Colonic mucosa (tissue), 4 donors: ENCODE results near the gene BRPF3. TPM values are rescaled to one million over a fixed set of nuclear protein-coding genes. Genes with fewer than 3 reads are reported as not detected.

Experiments
- DNase-seq: peaks from one replicate; pipeline ENCODE4 v3.0.0-alpha.2; 2020
- H3K27ac ChIP-seq: fragments of 200-600 bp; one replicate; pipeline ENCODE4 v1.8.0; 2021
- H3K27me3 ChIP-seq: fragments of 200-600 bp; one replicate; pipeline ENCODE4 v1.8.0; 2021
- H3K36me3 ChIP-seq: fragments of 200-600 bp; one replicate; pipeline ENCODE4 v1.8.0; 2021
- H3K4me1 ChIP-seq: fragments of 200-600 bp; one replicate; pipeline ENCODE4 v1.8.0; 2021; ENCODE audit warnings: mild to moderate bottlenecking
- H3K4me3 ChIP-seq: fragments of 200-600 bp; one replicate; pipeline ENCODE4 v1.8.0; 2021
- H3K9ac ChIP-seq, 2 donors: one replicate each; pipeline ENCODE4 v1.7.0; 2013; ENCODE audit warnings: control low read depth in 2 of 2, low read depth in 2 of 2, low read length in 2 of 2
- H3K9me3 ChIP-seq: fragments of 200-600 bp; one replicate; pipeline ENCODE4 v1.8.0; 2021
- CTCF ChIP-seq: fragments of 200-600 bp; IDR thresholded peaks from one replicate; pipeline ENCODE4 v1.8.0; 2022; ENCODE audit warnings: antibody characterized with exemption, mild to moderate bottlenecking
- intact Hi-C: fragments of 100-400 bp; cut with DNase I; formaldehyde crosslinking; loops from one replicate; pipeline ENCODE4 v1.14.1; 2022
- total RNA-seq, 2 donors: library from RNA; stranded (reverse); fragmentation: NEBNext Ultra II Directional in 1 of 2; extraction: Animal tissue kit (Norgen Biotek cat#: 25700) in 1 of 2; gene quantifications; one replicate each; pipeline ENCODE4 v1.2.1, GENCODE V29; 2021
- donor health status: healthy.
- donor health status: DM: no; HTN: no; CAD: no.
- donor health status: DM: no; HTN: no; CAD: no.

Gene BRPF3
- total RNA-seq, 2 donors from 2014 or later: 61.3 to 68.2 TPM

GRCh38 chr6:36230371-36230770 is 33.8 kb downstream of the BRPF3 start:
- H3K4me3 ChIP-seq: no peak overlapping the region
- no peak overlapping the region for H3K27ac ChIP-seq
- no peaks in the 10 kb centered on the region for H3K27me3 ChIP-seq
- intact Hi-C loops: no loop called here
- no peak for TF ChIP-seq CTCF
- no peak for DNase-seq
- H3K4me1 ChIP-seq: peaks cover 8% of the 10 kb centered on the region
- H3K9me3 ChIP-seq: no peaks in the 10 kb centered on the region
- H3K36me3 ChIP-seq: peaks cover 13% of the 10 kb centered on the region
- H3K9ac ChIP-seq: no peak overlapping the region

GRCh38 chr6:36232172-36232571 is 35.6 kb downstream of the BRPF3 start:
- Histone ChIP-seq H3K36me3 (peaks cover 13% of the 10 kb centered on the region), H3K27ac (no peak overlapping the region), H3K4me3 (no peak overlapping the region), H3K27me3 (no peaks in the 10 kb centered on the region), H3K9ac (no peak overlapping the region), H3K4me1 (peaks cover 8% of the 10 kb centered on the region), H3K9me3 (no peaks in the 10 kb centered on the region)
- DNase-seq: no peak
- intact Hi-C loops: no loop called here
- no peak for TF ChIP-seq CTCF

GRCh38 chr6:36235309-36235708 is 38.8 kb downstream of the BRPF3 start:
- Histone ChIP-seq H3K27ac (no peak overlapping the region), H3K36me3 (peaks cover 10% of the 10 kb centered on the region), H3K27me3 (no peaks in the 10 kb centered on the region), H3K9me3 (no peaks in the 10 kb centered on the region), H3K4me1 (no peaks in the 10 kb centered on the region), H3K9ac (no peak overlapping the region), H3K4me3 (no peak overlapping the region)
- no peak for DNase-seq
- intact Hi-C loops: no loop called here
- TF ChIP-seq CTCF: no peak

- no peaks in the 10 kb centered on the region for H3K4me1 ChIP-seq
- no peaks in the 10 kb centered on the region for H3K9me3 ChIP-seq
- no peak for DNase-seq
- H3K4me3 ChIP-seq: no peak overlapping the region
- no peak for TF ChIP-seq CTCF
- intact Hi-C loops: no loop called here
- H3K27me3 ChIP-seq: no peaks in the 10 kb centered on the region
- peaks cover 5% of the 10 kb centered on the region for H3K36me3 ChIP-seq
- no peak overlapping the region for H3K9ac ChIP-seq
- no peak overlapping the region for H3K27ac ChIP-seq
Observed at GRCh38 chr6:36235862-36236261, 39.3 kb downstream of the BRPF3 start.

GRCh38 chr6:36239774-36240173 is 43.2 kb downstream of the BRPF3 start:
- no peak for DNase-seq
- no peaks in the 10 kb centered on the region for H3K27me3 ChIP-seq

More at GRCh38 chr6:36239774-36240173, 43.2 kb downstream of the BRPF3 start:
- Histone ChIP-seq H3K4me1 (no peaks in the 10 kb centered on the region), H3K36me3 (no peaks in the 10 kb centered on the region), H3K4me3 (no peak overlapping the region), H3K27ac (no peak overlapping the region), H3K9me3 (no peaks in the 10 kb centered on the region), H3K9ac (no peak overlapping the region)
- intact Hi-C loops: no loop called here
- no peak for TF ChIP-seq CTCF
